CD4-positive, alpha-beta T cell (primary cell): ENCODE data around the gene PHTF2. TPM values are rescaled to one million over a fixed set of nuclear protein-coding genes. Genes with fewer than 3 reads are reported as not detected.

ENCODE experiments used
- ATAC-seq: fragments of 200-7000 bp; cut with Tn5 transposase; one replicate; pipeline ENCODE4 v1.10.0; 2022; ENCODE audit warnings: mild to moderate bottlenecking; ENCODE audit not compliant: poor library complexity
- CTCF ChIA-PET: fragments of 350-600 bp; sonication (Branson Sonifier 250); formaldehyde crosslinking; loops from one replicate; lab custom pipeline; 2021; ENCODE audit warnings: antibody characterized with exemption, inconsistent platforms; lab: Charles Lee
- POLR2A ChIA-PET: fragments of 350-600 bp; sonication (Branson Sonifier 250); formaldehyde crosslinking; loops from one replicate; lab custom pipeline; 2021; ENCODE audit warnings: antibody characterized with exemption, inconsistent platforms; lab: Charles Lee
- DNase-seq, 14 experiments: peaks; one replicate each; pipeline ENCODE4 v3.0.0-alpha.2; 2013 to 2020; ENCODE audit warnings: mixed read lengths in 2 of 14
- H3K27ac ChIP-seq, 2 donors: one replicate each; pipeline versions ENCODE4 v1.5.1 to v1.7.0; 2013; ENCODE audit warnings: low read length in 2 of 2, low read depth in 1 of 2, mild to moderate bottlenecking in 1 of 2
- H3K27me3 ChIP-seq, 2 experiments: 1 replicate in 1 of 2; 2 replicates in 1 of 2; pipeline versions ENCODE4 v1.6.1 to v1.7.0; 2013; ENCODE audit warnings: low read length in 2 of 2, control low read depth in 1 of 2, mild to moderate bottlenecking in 1 of 2, moderate library complexity in 1 of 2; ENCODE audit not compliant: insufficient read depth in 2 of 2, control insufficient read depth in 1 of 2
- H3K36me3 ChIP-seq: one replicate; pipeline ENCODE4 v1.6.1; 2013; ENCODE audit warnings: low read length, control low read depth; ENCODE audit not compliant: insufficient read depth
- H3K4me1 ChIP-seq: one replicate; pipeline ENCODE4 v1.6.1; 2013; ENCODE audit warnings: low read length, control low read depth; ENCODE audit not compliant: insufficient read depth
- H3K4me3 ChIP-seq: one replicate; pipeline ENCODE4 v1.5.1; 2013; ENCODE audit warnings: mild to moderate bottlenecking, low read length, moderate library complexity
- H3K9me3 ChIP-seq, 2 experiments: 1 replicate in 1 of 2; 2 replicates in 1 of 2; pipeline versions ENCODE4 v1.6.1 to v1.7.0; 2013; ENCODE audit warnings: low read length in 2 of 2, mild to moderate bottlenecking in 2 of 2, control low read depth in 1 of 2, moderate library complexity in 1 of 2; ENCODE audit not compliant: control insufficient read depth in 1 of 2, insufficient read depth in 1 of 2
- H3K27ac Mint-ChIP-seq: one replicate; pipeline ENCODE4 v1.8.0; 2020; ENCODE audit warnings: mixed read lengths
- H3K27me3 Mint-ChIP-seq: one replicate; pipeline ENCODE4 v1.8.0; 2021; ENCODE audit warnings: mixed read lengths
- H3K36me3 Mint-ChIP-seq: one replicate; pipeline ENCODE4 v1.8.0; 2021; ENCODE audit warnings: low read depth, mixed read lengths
- H3K4me1 Mint-ChIP-seq: one replicate; pipeline ENCODE4 v1.8.0; 2021; ENCODE audit warnings: low read depth, mixed read lengths
- H3K4me3 Mint-ChIP-seq: one replicate; pipeline ENCODE4 v1.8.0; 2020; ENCODE audit warnings: mild to moderate bottlenecking, mixed read lengths
- H3K9me3 Mint-ChIP-seq: one replicate; pipeline ENCODE4 v1.8.0; 2020; ENCODE audit warnings: mixed read lengths
- intact Hi-C, 2 experiments: fragments of 100-400 bp; cut with DNase I in 1 of 2; cut with micrococcal nuclease in 1 of 2; formaldehyde crosslinking; loops; one replicate each; pipeline versions ENCODE4 v1.15.1 to v1.9.0; 2023 to 2025; cut with DNase I, micrococcal nuclease
- total RNA-seq, 174 experiments: library from RNA in 2 of 174; stranded (reverse) in 2 of 174; gene quantifications; one replicate each; pipeline ENCODE4 v1.2.3 and lab custom pipeline; 2021 to 2026
- TF ChIP-seq, protein P1 (sequence below): fragments of 200-600 bp; IDR thresholded peaks from one replicate; pipeline ENCODE4 v1.8.0; 2022; ENCODE audit warnings: antibody characterized with exemption, mild to moderate bottlenecking

PHTF2 gene
- total RNA-seq, 2 experiments from 2014 or later, result 22.6 to 23.5 TPM

DNA sequence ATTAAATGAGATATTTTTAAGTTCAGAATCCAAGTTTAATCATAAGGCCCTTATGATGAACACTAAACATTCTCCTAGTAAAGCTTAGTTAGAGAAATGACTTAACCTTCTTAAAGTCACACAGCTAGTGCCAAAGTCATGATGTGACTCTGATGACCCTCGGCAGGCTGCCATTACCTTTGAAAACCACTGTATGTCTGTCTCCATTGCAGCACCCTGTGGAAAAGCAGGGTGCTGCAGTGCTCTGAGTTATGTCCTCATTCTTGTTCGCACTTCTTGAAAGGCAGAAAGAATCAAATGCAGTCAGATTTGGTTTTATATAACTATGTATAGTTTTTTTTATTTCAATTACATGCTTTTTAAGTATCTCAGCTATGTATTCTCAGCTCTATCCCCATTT lies 105.0 kb downstream of the PHTF2 start:
- ChIA-PET CTCF (interaction anchor here (1.2 to 1.3 kb wide), 2 partner anchors 105 to 252 kb away, joined by 3 to 5 read pairs; partner anchors contain the start of genes PHTF2 and TMEM60), POLR2A (interaction anchor here (0.5 kb wide), 1 partner anchor 72 kb away, joined by 3 read pairs; no protein-coding TSS in a partner anchor)
- Mint-ChIP-seq H3K27me3 (no peaks in the 10 kb centered on the region), H3K36me3 (peaks cover 40% of the 10 kb centered on the region), H3K4me3 (no peak overlapping the region), H3K9me3 (no peaks in the 10 kb centered on the region), H3K27ac (no peak overlapping the region), H3K4me1 (peaks cover 11% of the 10 kb centered on the region)
- DNase-seq, result peak in 3 of 14 experiments; percentile 7 to 21 (median 15)
- H3K4me1 ChIP-seq, result no peaks in the 10 kb centered on the region
- peaks cover 14% of the 10 kb centered on the region for H3K36me3 ChIP-seq
- TF ChIP-seq, protein P1, sequence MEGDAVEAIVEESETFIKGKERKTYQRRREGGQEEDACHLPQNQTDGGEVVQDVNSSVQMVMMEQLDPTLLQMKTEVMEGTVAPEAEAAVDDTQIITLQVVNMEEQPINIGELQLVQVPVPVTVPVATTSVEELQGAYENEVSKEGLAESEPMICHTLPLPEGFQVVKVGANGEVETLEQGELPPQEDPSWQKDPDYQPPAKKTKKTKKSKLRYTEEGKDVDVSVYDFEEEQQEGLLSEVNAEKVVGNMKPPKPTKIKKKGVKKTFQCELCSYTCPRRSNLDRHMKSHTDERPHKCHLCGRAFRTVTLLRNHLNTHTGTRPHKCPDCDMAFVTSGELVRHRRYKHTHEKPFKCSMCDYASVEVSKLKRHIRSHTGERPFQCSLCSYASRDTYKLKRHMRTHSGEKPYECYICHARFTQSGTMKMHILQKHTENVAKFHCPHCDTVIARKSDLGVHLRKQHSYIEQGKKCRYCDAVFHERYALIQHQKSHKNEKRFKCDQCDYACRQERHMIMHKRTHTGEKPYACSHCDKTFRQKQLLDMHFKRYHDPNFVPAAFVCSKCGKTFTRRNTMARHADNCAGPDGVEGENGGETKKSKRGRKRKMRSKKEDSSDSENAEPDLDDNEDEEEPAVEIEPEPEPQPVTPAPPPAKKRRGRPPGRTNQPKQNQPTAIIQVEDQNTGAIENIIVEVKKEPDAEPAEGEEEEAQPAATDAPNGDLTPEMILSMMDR, result peak; percentile 15
- intact Hi-C loops, result loop anchor here (10.0 kb wide), 2 partner anchors 109 to 119 kb away; partner anchors contain the start of genes PHTF2 (in 1 of the 2) and TMEM60 (in 1 of the 2)
- H3K9me3 ChIP-seq, result no peaks in the 10 kb centered on the region
- no peak overlapping the region for H3K27ac ChIP-seq
- no peak overlapping the region for H3K4me3 ChIP-seq
- peak; percentile 54 for ATAC-seq
- no peaks in the 10 kb centered on the region for H3K27me3 ChIP-seq

DNA sequence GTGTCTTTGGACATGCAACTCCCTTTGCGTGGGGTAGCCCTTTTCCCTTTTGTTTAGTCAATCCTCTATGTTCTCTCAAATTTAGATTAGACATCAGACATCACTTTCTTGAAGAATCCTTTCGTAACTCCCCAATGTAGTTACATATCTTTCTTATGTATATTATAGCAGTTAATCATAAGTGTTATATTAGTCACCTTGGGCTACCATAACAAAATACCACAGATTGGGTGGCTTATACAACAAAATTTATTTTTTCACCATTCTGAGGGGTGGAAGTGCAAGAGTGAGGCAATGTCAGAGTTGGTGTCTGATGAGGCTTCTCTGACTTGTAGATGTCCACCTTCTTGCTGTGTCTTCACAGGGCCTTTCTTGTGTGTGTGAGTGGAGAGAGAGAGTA lies 105.7 kb downstream of the PHTF2 start:
- intact Hi-C loops, result loop anchor here (10.0 kb wide), 2 partner anchors 109 to 119 kb away; partner anchors contain the start of genes PHTF2 (in 1 of the 2) and TMEM60 (in 1 of the 2)
- TF ChIP-seq, protein P1, result no peak
- POLR2A ChIA-PET, result no interaction called here

DNA sequence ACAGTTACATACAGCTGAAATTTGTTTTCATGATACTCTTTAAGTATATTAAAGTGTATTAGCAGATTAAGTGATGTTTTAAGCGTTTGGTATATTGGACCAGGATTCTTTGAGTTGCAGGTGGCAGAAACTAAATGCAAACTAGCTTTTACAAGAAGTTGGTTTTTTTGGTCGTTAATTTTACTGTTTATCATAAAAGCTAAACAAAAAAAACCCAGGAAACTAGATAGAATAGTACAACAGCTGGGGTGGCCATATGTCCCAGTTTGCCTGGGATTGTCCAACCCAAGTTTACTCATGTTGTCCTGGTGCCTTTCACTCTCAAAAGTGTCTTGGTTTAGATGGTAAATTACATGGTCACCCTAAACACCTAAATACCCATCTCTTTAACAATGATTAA lies 108.7 kb downstream of the PHTF2 start:
- H3K36me3 ChIP-seq, result peaks cover 18% of the 10 kb centered on the region
- ChIA-PET POLR2A (no interaction called here), CTCF (no interaction called here)
- no peaks in the 10 kb centered on the region for H3K4me1 ChIP-seq
- no peaks in the 10 kb centered on the region for H3K27me3 Mint-ChIP-seq
- DNase-seq, result no peak
- TF ChIP-seq, protein P1, result no peak
- H3K9me3 ChIP-seq, result no peaks in the 10 kb centered on the region
- no peak for ATAC-seq
- H3K27me3 ChIP-seq, result no peaks in the 10 kb centered on the region
- no peak overlapping the region for H3K27ac ChIP-seq
- peaks cover 51% of the 10 kb centered on the region for H3K36me3 Mint-ChIP-seq
- peaks cover 21% of the 10 kb centered on the region for H3K4me1 Mint-ChIP-seq
- intact Hi-C loops, result loop anchor here (10.0 kb wide), 2 partner anchors 112 to 122 kb away; partner anchors contain the start of genes PHTF2 (in 1 of the 2) and TMEM60 (in 1 of the 2)
- no peak overlapping the region for H3K4me3 Mint-ChIP-seq
- H3K27ac Mint-ChIP-seq, result no peak overlapping the region
- no peaks in the 10 kb centered on the region for H3K9me3 Mint-ChIP-seq
- H3K4me3 ChIP-seq, result no peak overlapping the region

More for the DNA sequence above, 105.7 kb downstream of the PHTF2 start:
- no peak overlapping the region for H3K4me3 Mint-ChIP-seq
- no peak overlapping the region for H3K27ac Mint-ChIP-seq
- ATAC-seq (no peak), DNase-seq (no peak)
- Histone ChIP-seq H3K36me3 (peaks cover 19% of the 10 kb centered on the region), H3K9me3 (no peaks in the 10 kb centered on the region), H3K4me1 (no peaks in the 10 kb centered on the region), H3K27me3 (no peaks in the 10 kb centered on the region), H3K27ac (no peak overlapping the region), H3K4me3 (no peak overlapping the region)
- CTCF ChIA-PET, result interaction anchor here (1.2 to 1.3 kb wide), 2 partner anchors 105 to 252 kb away, joined by 3 to 5 read pairs; partner anchors contain the start of genes PHTF2 and TMEM60
- H3K36me3 Mint-ChIP-seq, result peaks cover 47% of the 10 kb centered on the region
- no peaks in the 10 kb centered on the region for H3K27me3 Mint-ChIP-seq
- H3K9me3 Mint-ChIP-seq, result no peaks in the 10 kb centered on the region
- H3K4me1 Mint-ChIP-seq, result peaks cover 11% of the 10 kb centered on the region
